Ramos (cell line): ENCODE data around the gene RTF2.
"Not testable (repeated sequence)": the region's sequence is repeated elsewhere in the genome, so short reads cannot be mapped to it uniquely, and the experiment has no call there.

Experiments
- in situ Hi-C: fragments of 300-500 bp; cut with MboI; formaldehyde crosslinking; loops from one replicate; pipeline ENCODE4 v1.14.3; 2022; ENCODE audit warnings: low sequenced_read_pairs; ENCODE audit not compliant: unreplicated experiment

Gene RTF2

DNA sequence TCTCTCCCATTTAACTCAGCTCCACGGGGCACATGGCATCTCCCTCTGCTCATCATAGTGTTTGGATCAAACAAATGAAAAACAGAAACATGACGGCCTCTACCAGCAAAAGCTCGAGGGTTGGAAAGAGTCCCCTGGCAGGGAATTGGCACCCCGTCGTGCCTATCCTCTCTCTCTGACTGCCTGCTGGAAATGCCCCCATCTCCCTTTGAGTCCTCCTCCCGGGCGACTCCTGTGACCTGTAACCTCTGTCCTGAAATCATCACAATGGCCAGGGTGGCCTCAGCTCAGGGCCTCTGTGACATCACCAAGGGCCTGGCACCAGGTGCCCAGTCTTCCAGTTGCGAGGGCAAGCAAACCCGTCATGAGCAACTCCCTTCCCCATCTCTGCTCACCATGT, 64.5 kb downstream of the RTF2 start, which contains the start of gene FAM209B:
TSS of gene FAM209B (plus strand) at position 301 of the 400 bp plus-strand sequence. CDS start at position 397, 96 bp downstream.
- in situ Hi-C loops, result not testable (repeated sequence)

- in situ Hi-C loops, result no loop called here
These were observed 69.6 kb downstream of the RTF2 start for GRCh38 chr20:56537997-56538396.

DNA sequence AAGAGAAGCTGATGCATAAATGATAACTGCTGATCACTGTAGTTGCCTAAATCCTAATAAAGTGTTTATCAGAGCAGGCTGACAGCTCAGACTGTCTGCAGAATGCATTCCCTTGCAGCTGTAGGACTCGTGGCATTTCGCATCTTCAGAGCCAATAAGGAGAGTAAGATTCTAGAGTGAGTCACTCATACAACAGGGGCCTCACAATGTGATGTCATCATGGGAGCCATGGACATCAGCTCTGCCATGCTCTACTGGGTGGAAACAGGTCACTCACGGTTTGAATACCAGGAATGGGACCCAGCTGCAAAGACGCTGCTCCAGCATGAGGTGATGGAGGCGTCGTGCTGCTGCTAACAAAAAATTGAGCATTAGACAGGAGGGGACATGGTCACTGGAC, 72.0 kb downstream of the RTF2 start:
- in situ Hi-C loops, result no loop called here

GRCh38 chr20:56542489-56543030, 74.1 kb downstream of the RTF2 start:
- in situ Hi-C loops, result no loop called here

- in situ Hi-C loops, result loop anchor here (5.0 to 25.0 kb wide), 2 partner anchors 446 to 786 kb away; partner anchors contain the start of gene SPO11
These were observed 83.1 kb downstream of the RTF2 start for GRCh38 chr20:56551571-56551970.

- in situ Hi-C loops, result loop anchor here (5.0 to 25.0 kb wide), 2 partner anchors 444 to 784 kb away; partner anchors contain the start of gene SPO11
These were observed 84.6 kb downstream of the RTF2 start for GRCh38 chr20:56552911-56553629.

DNA sequence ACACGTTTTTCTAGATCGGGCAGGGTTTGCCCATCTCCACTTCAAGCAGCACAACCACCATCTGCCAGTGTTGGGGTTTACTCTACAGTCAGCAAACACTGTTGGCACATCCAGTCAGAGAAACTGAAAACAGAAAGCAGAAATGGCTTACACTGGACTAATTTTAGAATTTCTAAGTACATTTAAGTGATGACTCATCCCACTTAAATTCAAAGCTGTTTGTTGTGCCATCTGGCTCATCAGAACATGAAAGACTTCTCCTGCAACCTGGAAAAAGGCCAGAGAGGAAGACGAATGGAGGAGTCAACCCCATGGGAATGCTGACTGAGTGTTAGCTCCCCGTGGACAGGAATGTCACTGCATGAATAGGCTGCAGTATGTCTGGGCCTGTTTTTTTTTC, 86.4 kb downstream of the RTF2 start:
- in situ Hi-C loops, result loop anchor here (5.0 to 25.0 kb wide), 2 partner anchors 442 to 782 kb away; partner anchors contain the start of gene SPO11

DNA sequence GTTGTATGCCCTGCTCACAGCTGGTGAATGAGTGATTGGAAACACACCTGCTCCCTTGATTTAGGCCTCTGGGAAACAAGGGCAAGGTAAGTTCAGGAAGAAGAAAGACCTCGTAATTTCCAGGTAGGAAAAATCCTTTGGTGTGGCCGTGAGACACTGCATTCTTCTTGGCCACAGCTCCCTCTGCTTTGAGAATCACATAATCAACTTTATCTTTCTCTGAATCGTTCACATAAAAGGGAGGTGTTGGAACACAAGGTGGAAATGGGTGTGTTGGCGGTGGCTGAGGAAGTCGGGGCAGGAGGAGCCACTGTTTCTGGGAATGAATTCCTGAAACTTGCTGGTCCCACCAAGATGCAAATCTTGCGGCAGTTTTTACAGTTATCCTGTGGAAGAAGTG, 90.5 kb downstream of the RTF2 start:
- in situ Hi-C loops, result loop anchor here (25.0 kb wide), 1 partner anchor 778 kb away; the partner anchor contains the start of gene SPO11

GRCh38 chr20:56564526-56564925, 96.1 kb downstream of the RTF2 start:
- in situ Hi-C loops, result loop anchor here (25.0 kb wide), 1 partner anchor 773 kb away; the partner anchor contains the start of gene SPO11

DNA sequence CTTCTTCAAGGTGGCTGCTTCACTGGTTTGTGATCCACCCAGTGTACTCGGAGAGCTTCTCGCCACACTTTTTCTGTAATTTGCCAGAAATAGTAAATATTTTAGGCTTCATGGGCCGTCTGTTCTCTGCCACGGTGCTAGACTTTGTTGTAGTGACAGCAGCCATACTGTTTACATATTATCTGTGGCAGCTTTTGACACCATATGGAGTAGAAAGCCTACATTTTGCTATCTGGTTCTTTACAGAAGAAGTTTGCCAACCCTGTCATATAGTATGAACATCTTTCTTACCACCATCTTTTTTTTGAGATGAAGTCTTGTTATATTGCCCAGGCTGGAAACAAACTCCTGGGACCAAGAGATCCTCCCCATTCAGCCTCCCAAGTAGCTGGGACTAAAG, 97.1 kb downstream of the RTF2 start:
- in situ Hi-C loops, result loop anchor here (25.0 kb wide), 1 partner anchor 772 kb away; the partner anchor contains the start of gene SPO11

DNA sequence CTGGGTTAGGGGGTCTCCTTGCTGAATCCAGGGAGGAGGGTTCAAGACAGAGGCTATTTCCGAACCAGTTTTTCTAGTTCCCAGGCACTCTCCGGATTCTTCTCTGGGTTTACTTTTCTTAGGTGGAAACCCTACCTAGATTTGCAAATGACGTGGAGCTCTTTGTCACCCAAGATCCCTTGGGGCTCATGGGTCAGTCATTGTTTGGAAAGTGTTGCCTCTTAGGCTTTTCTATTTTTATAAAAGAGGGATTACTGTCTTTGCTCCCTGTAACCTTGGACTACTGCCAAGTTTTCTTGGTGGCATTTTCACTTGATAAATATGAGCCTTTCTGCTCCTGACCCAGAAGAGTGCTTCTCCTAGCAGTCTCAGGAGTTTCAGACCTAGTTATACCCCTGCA, 98.2 kb downstream of the RTF2 start:
- in situ Hi-C loops, result loop anchor here (25.0 kb wide), 1 partner anchor 771 kb away; the partner anchor contains the start of gene SPO11
